HG03558 (cell line): ENCODE measurements around the gene NOL12.
"Not testable (repeated sequence)": the region's sequence is repeated elsewhere in the genome, so short reads cannot be mapped to it uniquely, and the experiment has no call there.

Experiments used
- ATAC-seq: cut with Tn5 transposase; IDR thresholded peaks from one replicate; pipeline ENCODE4 v1.9.1; 2021; ENCODE audit warnings: moderate number of reproducible peaks; ENCODE audit not compliant: unreplicated experiment; ENCODE audit errors: extremely low read depth

Gene NOL12

DNA sequence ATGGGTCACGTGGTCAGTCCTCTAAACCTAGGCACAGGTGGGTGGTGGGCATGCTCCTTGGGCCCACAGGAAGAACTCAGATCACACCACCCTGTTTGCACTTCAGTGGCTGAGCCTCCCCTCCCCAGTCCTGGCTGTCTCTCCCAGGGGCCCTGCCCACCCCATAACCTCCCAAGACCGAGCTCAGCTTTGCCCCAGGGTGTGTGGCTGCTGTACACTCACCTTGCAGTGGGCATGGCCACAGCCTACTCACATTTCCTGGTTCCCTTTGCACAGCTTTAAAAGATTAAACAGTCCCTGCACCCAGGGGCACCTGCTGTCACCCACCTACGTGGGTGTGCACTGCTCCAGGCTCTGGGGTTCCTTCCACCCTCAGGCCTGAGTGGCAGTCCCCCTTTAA is 24.5 kb downstream of the NOL12 start:
- no peak for ATAC-seq

- no peak for ATAC-seq
Measured at GRCh38 chr22:37711490-37711889, 25.3 kb downstream of the NOL12 start.

DNA sequence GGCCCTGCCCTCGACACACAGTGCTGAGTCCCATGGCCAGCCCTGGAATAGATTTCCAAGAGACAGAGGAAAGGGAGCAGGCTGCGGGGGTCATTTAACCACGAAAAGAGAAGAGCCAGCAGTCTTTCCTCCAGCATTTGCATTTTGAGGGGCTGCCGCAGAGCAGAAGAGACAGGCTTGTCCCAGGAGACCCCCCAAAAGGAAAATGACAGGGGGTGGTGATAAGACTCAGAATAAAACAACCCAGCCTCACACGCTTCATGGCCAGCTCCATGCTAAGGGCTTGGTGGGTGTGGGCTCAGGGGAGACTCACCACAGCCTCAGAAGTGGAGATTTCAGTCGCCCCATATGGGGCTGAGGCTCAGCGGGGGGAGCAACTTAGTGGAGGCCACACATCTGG is 27.6 kb downstream of the NOL12 start:
- ATAC-seq, result no peak

GRCh38 chr22:37714634-37715033 is 28.5 kb downstream of the NOL12 start:
- ATAC-seq, result no peak

- no peak for ATAC-seq
Measured at GRCh38 chr22:37715760-37716159, 29.6 kb downstream of the NOL12 start.

DNA sequence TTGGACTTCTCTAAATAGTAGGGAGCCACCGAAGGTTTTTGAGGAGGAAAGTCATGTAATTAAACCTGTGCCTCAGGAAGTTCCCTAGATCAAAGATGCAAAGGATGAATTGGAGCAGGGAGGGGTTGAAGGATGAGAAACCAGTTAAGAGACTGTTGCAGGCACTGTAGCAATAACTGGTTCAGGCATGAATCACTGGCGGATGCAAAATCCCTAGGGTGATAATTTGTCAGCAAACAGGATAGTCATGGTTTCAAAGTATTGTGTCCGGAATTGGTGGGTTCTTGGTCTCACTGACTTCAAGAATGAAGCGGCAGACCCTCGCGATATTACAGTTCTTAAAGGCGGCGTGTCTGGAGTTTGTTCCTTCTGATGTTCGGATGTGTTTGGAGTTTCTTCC is 30.6 kb downstream of the NOL12 start:
- no peak for ATAC-seq

DNA sequence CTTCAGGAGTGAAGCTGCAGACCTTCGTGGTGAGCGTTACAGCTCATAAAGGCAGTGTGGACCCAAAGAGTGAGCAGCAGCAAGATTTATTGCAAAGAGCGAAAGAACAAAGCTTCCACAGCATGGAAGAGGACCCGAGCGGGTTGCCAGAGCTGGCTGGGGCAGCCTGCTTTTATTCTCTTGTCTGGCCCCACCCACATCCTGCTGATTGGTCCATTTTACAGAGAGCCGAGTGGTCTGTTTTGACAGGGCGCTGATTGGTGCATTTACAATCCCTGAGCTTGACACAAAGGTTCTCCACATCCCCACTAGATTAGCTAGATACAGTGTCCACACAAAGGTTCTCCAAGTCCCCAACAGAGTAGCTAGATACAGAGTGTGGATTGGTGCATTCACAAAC is 31.1 kb downstream of the NOL12 start:
- ATAC-seq, result not testable (repeated sequence)

DNA sequence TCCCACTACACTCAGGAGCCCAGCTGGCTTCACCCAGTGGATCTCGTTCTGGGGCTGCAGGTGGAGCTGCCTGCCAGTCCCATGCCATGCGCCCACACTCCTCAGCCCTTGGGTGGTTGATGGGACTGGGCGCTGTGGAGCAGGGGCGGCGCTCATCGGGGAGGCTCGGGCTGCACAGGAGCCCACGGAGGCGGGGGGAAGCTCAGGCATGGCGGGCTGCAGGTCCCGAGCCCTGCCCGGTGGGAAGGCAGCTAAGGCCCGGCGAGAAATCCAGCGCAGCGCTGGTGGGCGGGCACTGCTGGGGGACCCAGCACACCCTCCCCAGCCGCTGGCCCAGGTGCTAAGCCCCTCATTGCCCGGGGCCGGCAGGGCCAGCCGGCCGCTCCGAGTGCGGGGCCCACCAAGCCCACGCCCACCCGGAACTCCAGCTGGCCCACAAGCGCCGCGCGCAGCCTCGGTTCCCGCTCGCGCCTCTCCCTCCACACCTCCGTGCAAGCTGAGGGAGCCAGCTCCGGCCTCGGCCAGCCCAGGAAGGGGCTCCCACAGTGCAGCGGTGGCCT is 31.7 kb downstream of the NOL12 start:
- ATAC-seq, result not testable (repeated sequence)

DNA sequence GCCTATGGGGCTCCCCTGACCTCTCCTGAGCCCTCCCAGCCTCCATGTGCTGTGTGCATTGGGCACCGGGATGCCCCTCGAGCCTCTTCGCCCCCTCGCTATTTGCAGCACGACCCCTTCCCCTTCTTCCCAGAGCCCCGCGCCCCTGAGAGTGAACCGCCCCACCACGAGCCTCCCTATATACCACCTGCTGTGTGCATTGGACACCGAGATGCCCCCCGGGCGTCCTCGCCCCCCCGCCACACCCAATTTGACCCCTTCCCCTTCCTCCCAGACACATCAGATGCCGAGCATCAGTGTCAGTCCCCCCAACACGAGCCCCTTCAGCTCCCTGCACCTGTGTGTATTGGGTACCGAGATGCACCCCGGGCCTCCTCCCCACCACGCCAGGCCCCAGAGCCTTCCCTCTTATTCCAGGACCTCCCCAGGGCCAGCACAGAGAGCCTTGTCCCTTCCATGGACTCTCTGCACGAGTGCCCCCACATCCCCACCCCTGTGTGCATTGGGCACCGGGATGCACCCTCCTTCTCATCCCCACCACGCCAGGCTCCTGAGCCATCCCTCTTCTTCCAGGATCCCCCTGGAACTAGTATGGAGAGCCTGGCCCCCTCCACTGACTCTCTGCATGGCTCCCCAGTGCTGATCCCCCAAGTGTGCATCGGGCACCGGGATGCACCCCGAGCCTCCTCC is 39.6 kb downstream of the NOL12 start:
- ATAC-seq, result no peak

DNA sequence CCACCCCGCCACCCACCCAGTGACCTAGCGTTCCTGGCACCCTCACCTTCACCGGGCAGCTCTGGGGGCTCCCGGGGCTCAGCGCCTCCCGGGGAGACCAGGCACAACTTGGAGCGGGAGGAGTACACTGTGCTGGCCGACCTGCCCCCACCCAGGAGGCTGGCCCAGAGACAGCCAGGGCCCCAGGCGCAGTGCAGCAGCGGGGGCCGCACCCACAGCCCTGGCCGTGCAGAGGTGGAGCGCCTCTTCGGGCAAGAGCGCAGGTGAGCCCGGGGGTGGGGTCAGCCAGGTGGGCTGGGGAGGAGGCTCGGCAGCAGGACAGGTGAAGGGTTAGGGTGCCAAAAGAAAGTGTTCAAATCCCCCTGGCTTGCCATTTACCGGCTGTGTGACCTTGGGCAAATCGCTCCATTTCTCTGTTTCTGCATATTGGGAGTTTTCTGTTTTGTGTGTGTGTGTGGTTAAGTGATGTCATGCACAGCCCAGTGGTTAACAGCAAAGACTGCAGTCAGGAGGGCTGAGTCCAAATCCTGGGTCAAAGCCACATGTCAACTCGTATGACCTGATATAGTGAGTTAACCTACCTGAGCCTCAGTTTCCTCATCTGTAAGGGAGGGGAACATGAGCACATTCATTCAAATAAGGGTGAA is 40.2 kb downstream of the NOL12 start:
- no peak for ATAC-seq

DNA sequence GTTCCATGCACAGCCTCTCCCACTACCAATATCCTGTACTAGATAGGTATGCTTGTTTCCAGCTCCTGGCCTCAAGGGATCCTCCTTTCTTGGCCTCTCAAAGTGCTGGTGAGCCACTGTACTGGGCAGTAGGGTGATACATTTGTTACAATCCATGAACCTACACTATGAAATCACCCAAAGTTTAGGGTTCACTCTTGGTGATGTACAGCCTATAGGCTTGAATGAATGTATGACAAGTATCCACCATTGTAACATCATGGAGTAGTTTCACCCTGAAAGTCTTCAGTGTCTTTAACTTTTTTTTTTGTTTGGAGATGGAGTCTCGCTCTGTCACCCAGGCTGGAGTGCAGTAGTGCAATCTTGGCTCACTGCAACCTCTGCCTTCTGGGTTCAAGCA is 42.5 kb downstream of the NOL12 start:
- ATAC-seq, result no peak

GRCh38 chr22:37731804-37732471 is 45.8 kb downstream of the NOL12 start:
- ATAC-seq, result no peak

DNA sequence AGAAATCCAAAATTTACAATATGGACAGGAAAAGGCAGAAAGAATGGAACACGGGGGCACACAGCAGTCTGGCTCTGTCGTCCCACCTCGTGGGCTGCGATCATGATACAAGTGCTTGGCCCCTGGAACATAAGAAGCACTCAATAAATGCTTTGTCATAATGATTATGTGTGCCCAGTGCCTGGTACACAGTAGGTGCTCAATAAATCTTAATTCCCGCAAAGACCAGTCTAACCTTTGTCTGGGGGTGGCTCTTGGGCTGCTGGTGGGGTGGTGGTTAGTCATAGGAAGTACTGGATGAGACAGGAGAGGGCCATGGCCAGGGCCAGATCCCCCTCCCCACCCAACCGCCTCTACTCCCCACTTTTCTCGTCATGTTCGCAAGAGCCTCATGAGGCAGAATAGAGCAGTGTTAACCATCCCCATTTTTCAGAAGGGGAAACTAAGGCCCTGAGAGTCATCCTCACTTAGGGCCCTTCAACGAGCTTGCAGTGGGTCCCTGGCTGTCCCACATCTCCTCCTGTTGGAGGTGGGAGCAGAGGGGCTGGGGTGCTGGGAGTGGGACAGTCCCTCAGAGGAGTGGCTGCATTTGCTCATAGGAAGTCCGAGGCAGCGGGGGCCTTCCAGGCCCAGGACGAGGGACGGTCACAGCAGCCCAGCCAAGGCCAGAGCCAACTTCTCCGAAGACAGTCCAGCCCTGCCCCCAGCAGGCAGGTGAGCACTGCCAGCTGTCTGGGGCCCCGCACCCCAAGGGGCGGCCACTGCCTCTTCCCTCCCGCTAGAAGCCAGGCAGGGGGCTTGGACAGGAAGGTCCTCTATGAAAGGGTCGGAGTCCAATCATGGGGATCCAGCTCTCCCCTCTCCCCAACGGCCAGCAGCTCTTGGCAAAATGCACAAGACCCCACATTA is 46.8 kb downstream of the NOL12 start:
- ATAC-seq, result no peak

DNA sequence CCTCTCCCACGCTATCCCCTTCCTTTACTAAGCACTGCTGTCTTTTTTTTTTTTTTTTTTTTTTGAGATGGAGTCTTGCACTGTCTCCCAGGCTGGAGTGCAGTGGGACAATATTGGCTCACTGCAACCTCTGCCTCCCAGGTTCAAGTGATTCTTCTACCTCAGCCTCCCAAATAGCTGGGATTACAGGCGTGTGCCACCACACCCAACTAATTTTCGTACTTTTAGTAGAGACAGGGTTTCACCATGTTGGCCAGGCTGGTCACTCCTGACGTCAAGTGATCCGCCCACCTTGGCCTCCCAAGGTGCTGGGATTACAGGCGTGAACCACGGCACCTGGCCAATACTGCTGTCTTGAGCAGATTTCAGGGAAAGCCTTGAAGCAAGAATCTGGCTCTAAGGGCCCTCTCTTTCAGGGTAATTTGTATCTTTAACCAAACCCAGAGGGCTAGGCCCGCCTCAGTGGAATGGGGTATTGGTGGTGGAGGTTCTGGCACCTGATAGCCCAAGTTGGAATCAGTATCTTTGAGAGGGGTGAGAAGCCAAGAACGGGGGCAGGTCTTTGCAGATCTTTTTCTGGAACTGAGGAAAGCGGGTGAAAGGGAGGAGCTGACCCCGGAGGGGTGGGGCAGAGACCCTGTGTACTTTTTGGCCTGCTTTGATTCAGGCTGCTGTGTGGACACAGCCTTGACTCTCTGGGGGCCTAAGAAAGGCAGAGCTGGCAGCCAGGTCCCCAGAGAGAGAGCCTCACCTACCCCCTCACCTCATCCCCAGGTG is 47.7 kb downstream of the NOL12 start:
- no peak for ATAC-seq

GRCh38 chr22:37734402-37734700 is 48.2 kb downstream of the NOL12 start:
- ATAC-seq, result no peak

- ATAC-seq, result no peak
Measured at GRCh38 chr22:37734964-37735451, 48.9 kb downstream of the NOL12 start.

GRCh38 chr22:37739035-37739434 is 52.9 kb downstream of the NOL12 start:
- no peak for ATAC-seq

DNA sequence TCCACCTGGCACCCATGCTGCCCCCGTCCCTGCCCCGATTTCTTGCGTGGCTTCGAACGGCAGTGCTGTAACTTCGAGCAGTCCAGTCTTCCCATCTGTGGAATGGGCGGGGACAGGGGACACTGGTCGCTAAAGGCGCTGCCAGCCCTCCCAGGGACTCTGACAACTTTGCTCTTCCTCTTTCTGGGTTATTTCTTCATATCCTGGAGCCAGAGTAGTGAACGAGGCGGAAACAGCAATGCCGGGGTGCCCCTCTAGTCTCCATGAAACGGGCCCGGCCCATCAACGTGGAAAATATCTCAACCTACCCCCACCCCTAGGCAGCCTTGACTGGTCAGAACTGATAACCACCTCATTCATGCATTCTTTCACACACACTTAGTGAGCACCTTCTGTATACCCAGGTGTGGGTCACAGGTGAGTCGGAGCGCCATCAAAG is 53.5 kb downstream of the NOL12 start:
- no peak for ATAC-seq

- no peak for ATAC-seq
Measured at GRCh38 chr22:37740455-37741311, 54.5 kb downstream of the NOL12 start.
